DMS114 treated with DMSO at 0.1 percent for 48 hours (cell line): Measurements from ENCODE around the gene PARP1.
"Not testable (repeated sequence)": the region's sequence is repeated elsewhere in the genome, so short reads cannot be mapped to it uniquely, and the experiment has no call there.

Experiments
- DNase-seq: peaks from one replicate; lab custom pipeline; 2025; ENCODE audit not compliant: unreplicated experiment; lab: John Stamatoyannopoulos, UW

The PARP1 gene

DNA sequence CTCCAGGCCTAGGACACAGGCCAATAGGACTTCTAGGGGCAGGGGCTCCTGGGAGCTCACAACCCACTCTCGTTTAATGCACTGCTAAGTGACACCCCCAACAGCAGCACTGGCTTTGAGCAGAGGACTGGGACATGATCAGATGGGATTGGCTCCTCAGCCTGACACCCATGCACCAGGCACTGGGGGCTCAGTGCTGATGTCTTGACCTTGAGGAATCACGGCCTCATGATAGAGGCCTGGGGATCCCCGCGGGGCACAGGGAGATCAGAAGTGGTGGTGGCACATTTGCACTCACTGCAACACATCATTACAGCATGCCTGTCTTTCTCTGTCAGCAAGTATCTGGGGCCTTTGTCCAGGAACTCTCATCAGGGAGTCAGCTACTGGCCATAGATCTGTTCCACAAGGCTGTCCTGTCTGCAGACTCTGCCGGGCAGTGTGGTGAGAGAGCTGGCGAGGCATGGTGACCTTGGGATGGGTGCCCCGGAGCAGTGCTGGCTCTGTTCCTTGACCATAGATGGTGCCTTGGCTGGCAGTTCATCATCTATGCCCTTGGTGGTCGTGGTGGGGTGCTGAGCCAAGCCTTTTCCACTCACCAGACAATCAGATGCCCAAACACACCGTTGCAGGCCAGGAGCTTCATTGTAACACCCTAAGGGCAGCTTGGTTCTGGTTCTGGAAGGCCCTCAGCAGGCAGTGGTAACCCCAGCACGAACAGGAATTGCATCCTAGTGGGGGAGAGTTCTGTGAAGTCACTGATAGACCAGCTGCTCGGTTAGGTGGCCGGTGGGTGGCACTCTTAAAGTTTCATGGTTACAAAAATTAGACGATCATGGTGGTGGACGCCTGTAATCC, 22.2 kb upstream of the PARP1 start:
- DNase-seq: no peak

DNA sequence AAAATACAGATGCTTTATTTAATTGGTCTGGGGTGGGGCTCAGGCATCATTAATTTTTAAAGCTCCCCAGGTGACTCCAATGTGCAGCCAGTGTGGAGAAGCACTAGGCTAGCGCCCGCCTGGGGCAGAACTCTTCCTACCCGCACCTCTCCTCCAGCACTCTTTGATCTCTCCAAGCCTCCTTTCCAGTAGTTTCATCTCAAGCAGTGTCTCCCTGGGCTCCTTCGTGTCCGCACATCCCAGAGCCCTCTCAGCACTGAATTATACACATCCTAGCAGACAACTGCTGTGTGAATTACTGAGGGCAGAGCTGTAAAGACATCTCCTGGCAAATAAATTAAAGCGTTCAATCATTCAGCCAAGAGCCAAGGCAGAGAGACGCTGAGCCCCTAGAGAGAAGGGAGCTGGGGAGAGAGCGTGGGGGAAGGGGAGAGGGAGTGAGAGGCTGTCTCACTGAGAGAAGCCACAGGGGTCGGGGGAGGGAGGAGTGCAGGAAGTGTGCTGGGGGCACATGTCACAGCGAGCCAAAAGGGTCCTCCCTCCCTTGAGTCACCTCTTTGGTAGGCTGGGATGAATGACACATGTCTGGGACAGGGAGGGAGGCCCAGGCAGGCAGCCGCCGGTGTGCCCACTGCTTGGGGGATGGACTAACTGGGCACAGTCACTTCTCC, 21.0 kb upstream of the PARP1 start:
- DNase-seq: no peak

DNA sequence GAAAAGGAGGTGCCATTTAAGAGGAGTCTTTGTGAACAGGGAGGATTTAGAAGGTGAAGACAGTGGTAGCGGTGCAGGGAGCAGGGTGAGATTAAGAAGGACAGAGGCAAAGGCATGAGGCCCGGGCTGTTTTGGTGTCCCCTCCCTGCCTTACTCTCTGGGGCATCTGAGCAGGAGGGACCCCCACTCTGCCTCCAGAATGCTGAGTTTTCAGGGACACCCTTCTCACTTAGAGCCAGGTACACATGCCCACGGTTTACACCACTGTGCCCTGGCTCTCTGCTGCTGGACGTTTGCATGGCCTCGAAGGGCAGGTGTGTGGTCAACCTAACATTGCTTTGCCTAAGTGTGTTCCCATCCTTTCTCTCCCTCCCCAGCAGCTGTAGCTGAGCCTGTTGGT, 20.5 kb upstream of the PARP1 start:
- no peak for DNase-seq

DNA sequence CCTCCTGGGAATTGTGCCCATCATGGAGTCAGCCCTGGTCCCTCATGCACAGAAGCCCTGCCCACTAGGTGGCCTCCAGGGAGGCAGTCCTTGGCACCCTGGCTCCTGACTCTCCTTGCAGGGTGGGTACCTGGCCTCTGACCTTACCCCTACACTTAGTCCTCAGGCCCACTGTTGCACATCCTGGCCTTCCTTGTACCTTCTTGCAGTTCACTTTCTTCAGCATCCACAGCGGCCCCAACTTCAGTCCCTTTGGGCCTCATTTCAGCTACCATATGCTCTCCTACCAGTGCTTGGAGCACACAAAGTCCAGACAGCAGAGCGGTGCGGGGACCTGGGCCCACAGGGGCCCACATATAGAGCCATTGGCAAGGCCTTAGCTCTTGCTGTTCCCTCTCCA, 19.2 kb upstream of the PARP1 start:
- no peak for DNase-seq

DNA sequence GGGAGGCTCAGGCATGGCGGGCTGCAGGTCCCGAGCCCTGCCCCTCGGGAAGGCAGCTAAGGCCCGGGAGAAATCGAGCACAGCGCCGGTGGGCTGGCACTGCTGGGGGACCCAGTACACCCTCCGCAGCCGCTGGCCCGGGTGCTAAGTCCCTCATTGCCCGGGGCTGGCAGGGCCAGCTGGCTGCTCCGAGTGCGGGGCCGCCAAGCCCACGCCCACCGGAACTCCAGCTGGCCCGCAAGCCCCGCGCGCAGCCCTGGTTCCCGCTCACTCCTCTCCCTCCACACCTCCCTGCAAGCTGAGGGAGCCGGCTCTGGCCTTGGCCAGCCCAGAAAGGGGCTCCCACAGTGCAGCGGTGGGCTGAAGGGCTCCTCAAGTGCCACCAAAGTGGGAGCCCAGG, 18.5 kb upstream of the PARP1 start:
- DNase-seq: not testable (repeated sequence)

DNA sequence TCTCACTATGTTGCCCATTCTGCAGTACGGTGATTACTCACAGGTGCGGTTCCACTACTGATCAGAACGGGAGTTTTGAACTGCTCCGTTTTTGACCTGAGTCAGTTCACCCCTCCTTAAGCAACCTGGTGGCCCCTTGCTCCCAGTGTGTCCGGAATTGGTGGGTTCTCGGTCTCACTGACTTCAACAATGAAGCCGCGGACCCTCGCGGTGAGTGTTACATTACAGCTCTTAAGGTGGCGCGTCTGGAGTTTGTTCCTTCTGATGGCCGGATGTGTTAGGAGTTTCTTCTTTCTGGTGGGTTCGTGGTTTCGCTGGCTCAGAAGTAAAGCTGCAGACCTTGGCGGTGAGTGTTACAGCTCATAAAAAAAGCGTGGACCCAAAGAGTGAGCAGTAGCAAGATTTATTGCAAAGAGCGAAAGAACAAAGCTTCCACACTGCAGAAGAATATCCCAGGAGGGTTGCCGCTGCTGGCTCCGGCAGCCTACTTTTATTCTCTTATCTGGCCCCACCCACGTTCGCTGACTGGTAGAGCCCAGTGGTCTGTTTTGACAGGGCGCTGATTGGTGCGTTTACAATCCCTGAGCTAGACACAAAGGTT, 17.6 kb upstream of the PARP1 start:
- DNase-seq: no peak

- no peak for DNase-seq
These were observed 17.1 kb upstream of the PARP1 start for GRCh38 chr1:226425004-226425378.

DNA sequence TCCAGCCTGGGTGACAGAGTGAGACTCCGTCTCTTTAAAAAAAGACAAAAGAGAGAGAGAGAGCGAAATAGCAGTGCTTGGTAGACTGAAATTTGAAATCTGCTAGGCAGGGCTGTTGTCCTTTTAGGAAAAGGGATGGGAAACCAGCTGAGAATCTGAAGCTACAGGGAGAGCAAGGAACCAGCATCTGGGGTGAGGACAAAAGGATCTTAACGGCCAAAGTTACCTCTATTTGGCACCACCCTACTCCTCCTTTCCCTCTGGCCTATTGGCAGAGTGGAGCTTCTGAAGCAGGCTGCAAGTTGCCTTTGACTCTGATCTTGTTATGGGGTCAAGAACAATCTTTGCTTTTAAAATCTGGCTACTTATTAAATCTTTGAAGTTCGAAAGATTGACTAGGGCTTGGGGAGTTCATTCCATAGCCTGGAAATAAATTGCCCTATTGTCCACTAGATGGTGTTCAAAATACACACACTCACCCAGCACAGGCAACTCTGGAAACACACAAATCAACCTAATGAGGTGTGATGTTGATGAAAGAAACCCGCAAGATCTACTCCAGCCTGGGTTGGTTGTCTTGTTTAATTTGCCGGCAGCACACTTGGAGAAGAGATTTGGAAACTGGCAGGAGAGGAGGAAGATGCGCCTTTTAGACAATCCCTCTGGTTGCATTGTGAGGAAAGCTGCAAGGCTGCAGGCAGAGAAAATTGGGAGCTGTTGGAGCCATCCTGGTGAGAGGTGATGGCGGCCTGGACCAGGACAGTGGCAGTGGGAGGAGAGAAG, 16.5 kb upstream of the PARP1 start:
- peak; percentile 55 for DNase-seq

DNA sequence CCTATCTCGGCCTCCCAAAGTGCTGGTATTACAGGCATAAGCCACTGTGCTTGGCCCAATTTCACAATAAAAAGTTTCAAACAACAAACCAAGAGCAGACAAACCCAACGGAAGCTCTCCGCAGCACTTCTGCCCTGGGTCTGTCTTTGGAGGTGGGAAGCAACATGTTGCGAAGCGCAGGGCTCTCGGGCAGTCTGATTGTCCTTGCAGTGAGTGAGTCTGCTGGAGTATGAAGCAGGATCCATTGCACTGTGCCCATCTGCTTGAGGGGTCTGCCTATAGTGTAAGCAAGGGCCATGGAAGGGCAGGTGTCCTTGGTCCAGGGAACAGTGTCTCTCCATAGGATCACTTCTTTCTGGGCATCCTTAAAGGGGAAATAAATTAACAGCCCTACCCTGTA, 14.6 kb upstream of the PARP1 start:
- DNase-seq: no peak

GRCh38 chr1:226420897-226421296, 13.0 kb upstream of the PARP1 start:
- DNase-seq: no peak

GRCh38 chr1:226420328-226420727, 12.4 kb upstream of the PARP1 start:
- DNase-seq: no peak

DNA sequence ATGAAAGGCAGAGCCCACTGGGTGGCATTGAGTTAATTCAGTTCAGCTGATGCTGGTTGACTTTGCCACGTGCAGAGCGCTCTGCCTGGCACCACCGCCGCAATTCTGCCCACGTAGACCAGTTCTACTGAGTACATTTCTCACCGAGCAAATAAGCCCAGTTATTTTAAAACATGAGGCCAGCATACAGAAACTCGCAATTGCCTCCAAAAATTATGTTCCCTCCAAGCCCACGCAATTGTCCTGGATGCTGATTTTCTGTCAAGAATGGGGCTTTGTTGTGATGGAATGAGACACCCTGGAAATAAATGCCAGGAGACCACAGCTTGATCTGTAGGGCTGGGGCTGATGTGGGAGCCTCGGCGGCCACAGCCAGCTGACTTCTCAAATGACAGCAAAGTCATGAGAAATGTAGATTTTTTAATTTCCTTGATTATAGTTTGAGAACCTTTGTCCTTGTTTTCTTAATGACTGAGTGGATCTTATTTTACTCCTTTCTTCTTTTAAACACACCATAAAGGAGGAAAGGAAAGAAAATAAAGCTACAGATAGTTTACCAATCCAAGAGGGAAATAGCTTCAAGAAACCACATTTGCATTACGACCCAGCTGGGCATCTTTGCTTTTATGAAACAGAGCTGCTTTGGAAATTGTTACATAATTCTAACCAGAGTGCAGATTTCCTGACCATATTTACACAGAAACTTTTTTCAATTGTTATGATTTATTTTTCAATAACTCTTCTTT, 11.6 kb upstream of the PARP1 start:
- no peak for DNase-seq

DNA sequence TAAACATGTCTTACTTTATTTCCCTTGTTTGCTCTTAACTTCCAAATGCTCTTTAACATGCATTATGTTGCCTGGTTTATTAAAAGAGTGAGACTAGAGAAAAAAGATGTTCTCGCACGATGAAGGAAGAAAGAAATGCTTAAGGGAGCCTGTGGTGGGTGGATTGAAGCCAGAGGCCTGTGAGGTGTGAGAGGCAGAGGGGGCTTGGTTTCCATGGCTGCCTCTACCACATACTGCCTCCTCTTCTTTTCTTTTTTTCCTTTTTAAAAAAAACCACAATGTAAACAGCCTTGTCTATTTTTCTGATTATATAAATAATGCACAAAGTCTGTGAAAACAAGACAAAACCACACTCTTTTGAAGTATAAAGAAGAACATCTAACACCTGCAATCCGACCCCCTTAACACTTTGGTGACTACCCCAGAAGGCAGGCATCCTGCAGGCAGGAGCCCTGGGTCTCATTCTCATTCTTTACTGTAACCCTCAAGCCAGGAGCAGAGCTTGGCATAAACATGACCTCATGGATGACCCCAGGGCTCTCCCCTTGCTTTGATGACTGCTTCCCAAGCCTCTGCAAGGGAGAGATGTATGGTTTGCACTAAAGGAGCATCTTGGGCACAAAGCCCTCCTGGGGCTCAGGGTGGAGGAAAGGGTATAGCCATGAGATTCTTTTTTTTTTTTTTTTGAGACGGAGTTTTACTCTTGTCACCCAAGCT, 10.1 kb upstream of the PARP1 start:
- no peak for DNase-seq

DNA sequence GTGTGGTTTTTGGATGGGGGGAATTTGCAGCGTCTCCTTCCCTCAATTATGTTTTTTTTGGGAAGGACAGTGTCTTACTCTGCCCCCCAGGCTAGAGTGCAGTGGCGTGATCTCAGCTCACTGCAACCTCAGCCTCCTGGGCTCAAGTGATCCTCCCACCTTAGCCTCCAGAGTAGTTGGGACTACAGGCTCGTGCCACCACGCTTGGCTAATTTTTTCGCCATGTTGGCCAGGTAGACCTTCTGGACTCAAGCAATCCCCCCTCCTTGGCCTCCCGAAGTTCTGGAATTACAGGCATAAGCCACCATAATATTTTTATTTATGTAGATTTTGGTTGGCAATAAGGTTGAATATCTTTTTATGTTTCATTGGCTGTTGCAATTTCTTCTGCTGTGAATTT, 9.5 kb upstream of the PARP1 start:
- no peak for DNase-seq

GRCh38 chr1:226414098-226414698, 6.3 kb upstream of the PARP1 start:
- DNase-seq: no peak

- no peak for DNase-seq
These were observed 3.7 kb upstream of the PARP1 start for GRCh38 chr1:226411619-226412018.

- DNase-seq: no peak
These were observed 3.1 kb upstream of the PARP1 start for GRCh38 chr1:226410958-226411357.

DNA sequence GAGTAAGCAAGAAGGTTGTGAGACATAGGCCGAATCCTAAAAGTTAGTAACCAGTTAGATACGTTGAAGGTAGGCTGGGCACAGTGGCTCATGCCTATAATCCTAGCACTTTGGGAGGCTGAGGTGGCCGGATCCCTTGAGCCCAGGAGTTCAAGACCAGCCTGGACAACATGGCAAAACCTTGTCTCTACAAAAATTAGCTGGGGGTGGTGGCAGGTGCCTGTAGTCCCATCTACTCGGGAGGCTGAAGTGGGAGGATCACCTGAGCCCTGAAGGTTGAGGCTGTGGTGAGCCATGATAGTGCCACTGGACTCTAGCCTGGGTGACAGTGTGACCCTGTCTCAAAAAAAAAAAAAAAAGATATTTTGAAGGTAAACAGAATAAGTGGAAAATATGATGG, 1.5 kb upstream of the PARP1 start:
- DNase-seq: no peak

DNA sequence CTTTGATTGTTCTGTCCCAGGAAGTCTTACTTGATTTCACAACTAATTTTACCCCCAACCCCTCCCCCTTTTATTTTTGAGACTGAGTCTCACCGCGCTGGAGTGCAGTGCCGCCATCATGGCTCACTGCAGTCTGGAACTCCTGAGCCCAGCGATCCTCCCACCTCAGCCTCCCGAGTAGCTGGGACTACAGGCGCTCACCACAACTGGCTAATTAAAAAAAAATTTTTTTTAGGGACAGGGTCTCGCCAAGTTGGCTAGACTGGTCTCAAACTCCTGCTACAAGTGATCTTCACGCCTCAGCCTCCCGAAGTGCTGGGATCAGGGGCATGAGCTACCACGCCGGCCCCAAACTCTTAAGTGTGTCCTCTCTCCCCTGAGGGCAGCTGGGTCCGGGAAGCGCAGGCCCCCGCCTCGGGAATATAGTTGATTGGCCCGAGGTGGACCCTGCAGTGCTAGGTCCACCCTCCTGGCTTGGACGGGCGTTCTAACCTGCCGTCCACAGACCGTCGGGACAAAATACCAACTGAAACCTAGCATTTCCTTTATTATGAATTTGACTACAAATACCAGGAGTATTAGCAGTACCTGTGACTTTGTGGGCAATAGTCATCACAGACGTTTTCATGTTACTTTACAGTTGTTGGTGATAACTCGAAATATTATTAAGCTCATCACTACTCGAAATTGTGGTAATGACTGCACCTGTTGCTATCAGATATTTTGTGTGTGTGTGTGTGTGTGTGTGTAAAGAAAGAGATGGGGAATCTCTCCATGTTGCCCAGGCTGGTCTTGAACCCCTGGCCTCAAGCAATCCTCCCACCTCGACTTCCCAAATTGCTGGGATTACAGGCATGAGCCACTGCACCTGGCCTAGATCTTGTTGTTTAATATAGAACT, 642 bp upstream of the PARP1 start:
- no peak for DNase-seq
